Urinary bladder (tissue), 4 donors: ENCODE data around the gene MAP2K4. TPM values are rescaled to one million over a fixed set of nuclear protein-coding genes. Genes with fewer than 3 reads are reported as not detected.

Source experiments
- DNase-seq: peaks from one replicate; pipeline ENCODE4 v3.0.0-alpha.2; 2015; ENCODE audit errors: extremely low spot score
- H3K27ac ChIP-seq: one replicate; pipeline ENCODE4 v1.5.1; 2013; ENCODE audit warnings: low read depth, mild to moderate bottlenecking, moderate library complexity
- H3K36me3 ChIP-seq: one replicate; pipeline ENCODE4 v1.6.1; 2013; ENCODE audit warnings: mild to moderate bottlenecking, moderate library complexity; ENCODE audit not compliant: insufficient read depth
- H3K4me1 ChIP-seq: one replicate; pipeline ENCODE4 v1.6.1; 2013; ENCODE audit warnings: mild to moderate bottlenecking, moderate library complexity; ENCODE audit not compliant: insufficient read depth
- H3K4me3 ChIP-seq: one replicate; pipeline ENCODE4 v1.5.1; 2013; ENCODE audit warnings: low read depth, low read length
- WGBS: extraction: QIAGEN DNeasy Blood & Tissue Kit; methylation state at CpG from one replicate; pipeline ENCODE4 v1.1.7; 2013; 5-methylcytosine and 5-hydroxymethylcytosine counted together
- polyA plus RNA-seq: library from polyadenylated mRNA; stranded (reverse); fragments of 200-250 nt; gene quantifications from one replicate; pipeline ENCODE4 v1.2.3, GENCODE V29; 2013
- small RNA-seq: library from RNA; depleted of rRNA; stranded (forward); fragments of <200 nt; gene quantifications from one replicate; pipeline ENCODE3, GENCODE V24; 2014
- total RNA-seq: library from RNA; depleted of rRNA; stranded (reverse); fragments of >200 nt; gene quantifications from one replicate; pipeline ENCODE4 v1.2.3, GENCODE V29; 2014
- donor health status: healthy with polysubstance abuse.
- donor health status: healthy.

The MAP2K4 gene
- total and polyA plus RNA-seq, 2 donors: 16.0 to 69.9 TPM

DNA sequence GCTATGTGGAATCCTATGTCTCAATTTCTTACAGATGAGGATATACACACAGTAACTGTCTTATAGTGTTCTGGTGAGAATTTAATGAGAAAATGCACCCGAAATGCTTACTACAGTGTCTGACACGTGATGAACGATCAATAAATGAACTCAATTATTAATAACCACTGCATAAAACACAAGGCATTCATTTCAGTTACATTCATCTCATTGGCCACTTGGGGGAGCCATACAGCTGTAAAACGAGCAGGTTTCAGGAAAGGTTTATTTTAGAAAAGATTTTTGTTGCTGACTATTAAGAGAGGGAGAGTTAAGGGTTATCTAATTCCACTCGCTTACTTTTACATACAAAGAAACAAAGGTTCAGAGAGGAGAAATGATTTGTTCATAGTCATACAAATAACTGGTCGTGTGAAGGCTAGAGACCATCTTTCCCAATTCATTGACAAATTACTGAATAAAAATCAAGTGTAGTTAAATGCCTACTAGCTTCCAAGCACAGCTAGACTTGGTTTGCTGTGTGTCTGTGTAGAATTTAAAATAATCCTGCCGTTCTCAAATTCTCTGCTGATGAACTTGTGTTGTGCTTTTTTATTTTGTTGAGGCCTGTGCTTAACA is 160.1 kb downstream of the MAP2K4 start:
- Histone ChIP-seq H3K27ac (no peak overlapping the region), H3K4me3 (no peak overlapping the region), H3K36me3 (no peaks in the 10 kb centered on the region), H3K4me1 (no peaks in the 10 kb centered on the region)
- WGBS: 5% methylated on average over 7 of the region's 7 CpGs
- DNase-seq: peak; percentile 20

DNA sequence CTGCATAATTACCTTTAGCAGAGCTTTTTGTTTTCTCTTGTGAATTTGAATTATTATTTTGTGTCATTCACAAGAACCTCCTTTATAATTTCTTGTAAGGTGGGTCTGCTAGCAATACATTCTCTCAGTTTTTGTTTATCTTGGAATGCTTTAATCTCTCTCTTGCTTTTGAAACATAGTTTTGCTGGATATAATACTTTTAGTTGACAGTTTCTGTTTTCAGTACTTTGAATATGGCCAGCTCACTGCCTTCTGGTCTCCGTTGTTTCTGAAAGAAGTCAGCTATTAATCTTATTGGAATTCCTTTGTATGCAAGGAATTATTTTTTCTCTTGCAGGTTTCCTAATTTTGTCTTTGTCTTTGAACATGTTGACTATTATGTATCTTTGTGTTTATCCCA is 167.0 kb downstream of the MAP2K4 start:
- 89% methylated on average over 1 of the region's 1 CpG for WGBS
- no peak for DNase-seq
- no peaks in the 10 kb centered on the region for H3K4me1 ChIP-seq
- no peak overlapping the region for H3K27ac ChIP-seq
- H3K36me3 ChIP-seq: no peaks in the 10 kb centered on the region
- H3K4me3 ChIP-seq: no peak overlapping the region

DNA sequence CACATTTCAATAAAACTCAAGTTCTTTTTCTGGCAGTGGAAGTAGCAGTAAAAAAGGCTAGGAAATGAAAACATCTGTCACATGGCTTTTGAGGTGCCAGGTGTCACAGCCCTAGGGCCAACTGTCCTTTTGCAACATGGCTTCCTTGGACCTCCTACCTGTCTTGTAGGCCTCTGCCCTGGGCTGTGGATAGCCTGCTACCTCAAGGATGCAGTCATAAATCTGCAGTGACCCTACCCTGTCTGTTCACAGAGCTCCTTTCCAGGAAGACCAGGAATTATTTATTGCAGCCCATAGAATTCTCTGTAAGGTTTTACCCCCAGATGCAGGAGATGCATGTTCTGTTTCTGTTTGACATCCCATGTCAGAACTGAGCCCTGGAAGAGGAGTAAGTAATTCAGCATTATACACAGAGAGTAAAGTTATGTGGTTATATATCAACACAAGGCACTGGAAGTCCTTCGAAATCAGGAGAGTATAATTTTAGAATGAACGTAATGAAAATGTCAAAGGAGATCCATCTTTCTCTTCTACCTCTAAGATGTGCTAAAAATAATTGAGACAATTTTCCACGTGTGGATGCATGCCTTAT is 172.6 kb downstream of the MAP2K4 start:
- Histone ChIP-seq H3K4me1 (no peaks in the 10 kb centered on the region), H3K27ac (no peak overlapping the region), H3K4me3 (no peak overlapping the region), H3K36me3 (no peaks in the 10 kb centered on the region)
- DNase-seq: no peak
- whole genome bisulfite sequencing: 51% methylated on average over 3 of the region's 3 CpGs

Small RNAs within 50 kb of the gene (small RNA-seq; reads per million reads assigned to genes)
- gene MIR744 (49.0 reads per million, percentile 96 among the genes with 10 or more reads in this experiment), gene RNU11-2P (not detected)

Other genes with a start within 250 kb of the MAP2K4 start
- 15.8 TPM for gene ZNF18, start 23.4 kb upstream of the MAP2K4 start, total RNA-seq
- gene ZNF18, start 23.4 kb upstream of the MAP2K4 start, polyA plus RNA-seq: 5.6 TPM